NT2/D1 (cell line): ENCODE results near the gene PKMYT1.

Experiments used
- YY1 ChIP-seq: IDR thresholded peaks from 2 replicates; pipeline ENCODE4 v1.6.1; 2011; ENCODE audit not compliant: insufficient read length, insufficient read depth
- ZNF274 ChIP-seq: IDR thresholded peaks from 2 replicates; pipeline ENCODE4 v1.6.1; 2011; ENCODE audit warnings: mild to moderate bottlenecking, low read depth, low read length

- TF ChIP-seq YY1 (no peak), ZNF274 (no peak)
Observed at GRCh38 chr16:2981177-2981898, 1.1 kb upstream of the PKMYT1 start.
